Measurements from ENCODE around the gene ERCC3.
"Not testable (repeated sequence)": the region's sequence is repeated elsewhere in the genome, so short reads cannot be mapped to it uniquely, and the experiment has no call there.

The ERCC3 gene

GRCh38 chr2:127229555-127229954 is 64.4 kb downstream of the ERCC3 start:
- no peaks in the 10 kb centered on the region for H3K36me3 ChIP-seq (ENCODE audit: low read depth)
- ATAC-seq (ENCODE audit: low read depth) (no peak), DNase-seq (ENCODE audit: low spot score) (no peak)
- H3K4me1 ChIP-seq (ENCODE audit: insufficient read depth, poor library complexity, severe bottlenecking) = peaks cover 3% of the 10 kb centered on the region
- TF ChIP-seq CTCF (IDR thresholded peaks at IDR 0.05; ENCODE audit: poor library complexity, severe bottlenecking) = no peak
- no peaks in the 10 kb centered on the region for H3K27me3 ChIP-seq (ENCODE audit: insufficient read depth, poor library complexity, severe bottlenecking)
- no peak overlapping the region for H3K4me3 ChIP-seq (ENCODE audit: severe bottlenecking)
- no peaks in the 10 kb centered on the region for H3K9me3 ChIP-seq (ENCODE audit: severe bottlenecking)
- H3K27ac ChIP-seq (ENCODE audit: poor library complexity, severe bottlenecking) = no peak overlapping the region

DNA sequence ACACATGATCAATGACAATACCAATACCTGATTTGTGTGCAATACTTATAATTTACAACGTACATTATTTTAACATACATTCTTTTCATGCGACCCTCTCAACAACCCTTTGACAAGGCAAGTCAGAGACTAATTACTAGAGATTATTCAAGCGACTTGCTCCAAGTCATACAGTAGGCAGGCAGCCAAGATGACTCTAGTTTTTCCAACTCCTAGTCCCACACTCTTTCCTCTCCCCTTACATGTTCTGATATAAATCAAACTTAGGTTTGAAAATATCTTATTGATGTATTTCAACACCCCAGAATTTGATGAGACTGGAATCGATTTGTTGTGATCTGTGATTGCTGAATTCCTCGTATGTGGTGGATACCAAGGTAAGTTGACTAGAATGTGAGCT is 65.8 kb downstream of the ERCC3 start:
- Histone ChIP-seq H3K27ac (ENCODE audit: poor library complexity, severe bottlenecking) (no peak overlapping the region), H3K9me3 (ENCODE audit: severe bottlenecking) (no peaks in the 10 kb centered on the region), H3K4me3 (ENCODE audit: severe bottlenecking) (no peak overlapping the region), H3K27me3 (ENCODE audit: insufficient read depth, poor library complexity, severe bottlenecking) (no peaks in the 10 kb centered on the region), H3K4me1 (ENCODE audit: insufficient read depth, poor library complexity, severe bottlenecking) (peaks cover 3% of the 10 kb centered on the region), H3K36me3 (ENCODE audit: low read depth) (no peaks in the 10 kb centered on the region)
- TF ChIP-seq CTCF (IDR thresholded peaks at IDR 0.05; ENCODE audit: poor library complexity, severe bottlenecking) = no peak
- ATAC-seq (ENCODE audit: low read depth) (no peak), DNase-seq (ENCODE audit: low spot score) (no peak)

DNA sequence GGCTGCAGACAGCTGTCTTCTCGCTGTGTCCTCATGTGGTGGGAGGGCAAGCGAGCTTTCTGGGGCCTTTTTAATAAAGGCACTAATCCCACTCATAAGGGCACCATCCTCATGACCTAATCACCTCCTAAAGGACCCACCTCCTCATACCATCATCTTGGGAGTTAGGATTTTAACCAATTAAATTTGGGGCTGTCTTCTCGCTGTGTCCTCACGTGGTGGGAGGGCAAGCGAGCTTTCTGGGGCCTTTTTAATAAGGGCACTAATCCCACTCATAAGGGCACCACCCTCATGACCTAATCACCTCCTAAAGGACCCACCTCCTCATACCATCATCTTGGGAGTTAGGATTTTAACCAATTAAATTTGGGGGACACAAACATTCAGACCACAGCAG is 66.7 kb downstream of the ERCC3 start:
- H3K27me3 ChIP-seq (ENCODE audit: insufficient read depth, poor library complexity, severe bottlenecking); DNase-seq (ENCODE audit: low spot score); H3K9me3 ChIP-seq (ENCODE audit: severe bottlenecking); H3K36me3 ChIP-seq (ENCODE audit: low read depth); ATAC-seq (ENCODE audit: low read depth); H3K4me3 ChIP-seq (ENCODE audit: severe bottlenecking); H3K4me1 ChIP-seq (ENCODE audit: insufficient read depth, poor library complexity, severe bottlenecking): not testable (repeated sequence)
- H3K27ac ChIP-seq (ENCODE audit: poor library complexity, severe bottlenecking) = peak overlapping the region; percentile 7

- peak; percentile 89 for ATAC-seq (ENCODE audit: low read depth)
- TF ChIP-seq CTCF (IDR thresholded peaks at IDR 0.05; ENCODE audit: poor library complexity, severe bottlenecking) = no peak
- Histone ChIP-seq H3K4me1 (ENCODE audit: insufficient read depth, poor library complexity, severe bottlenecking) (peaks cover 3% of the 10 kb centered on the region), H3K4me3 (ENCODE audit: severe bottlenecking) (no peak overlapping the region), H3K27me3 (ENCODE audit: insufficient read depth, poor library complexity, severe bottlenecking) (no peaks in the 10 kb centered on the region), H3K9me3 (ENCODE audit: severe bottlenecking) (no peaks in the 10 kb centered on the region), H3K36me3 (ENCODE audit: low read depth) (no peaks in the 10 kb centered on the region), H3K27ac (ENCODE audit: poor library complexity, severe bottlenecking) (peak overlapping the region; percentile 7)
- DNase-seq (ENCODE audit: low spot score) = peak; percentile 74
Measured at GRCh38 chr2:127226520-127227263, 67.3 kb downstream of the ERCC3 start.

GRCh38 chr2:127226132-127226519 is 67.8 kb downstream of the ERCC3 start:
- Histone ChIP-seq H3K36me3 (ENCODE audit: low read depth) (no peaks in the 10 kb centered on the region), H3K4me1 (ENCODE audit: insufficient read depth, poor library complexity, severe bottlenecking) (peaks cover 3% of the 10 kb centered on the region), H3K9me3 (ENCODE audit: severe bottlenecking) (no peaks in the 10 kb centered on the region), H3K27me3 (ENCODE audit: insufficient read depth, poor library complexity, severe bottlenecking) (no peaks in the 10 kb centered on the region), H3K4me3 (ENCODE audit: severe bottlenecking) (no peak overlapping the region), H3K27ac (ENCODE audit: poor library complexity, severe bottlenecking) (no peak overlapping the region)
- TF ChIP-seq CTCF (IDR thresholded peaks at IDR 0.05; ENCODE audit: poor library complexity, severe bottlenecking) = no peak
- ATAC-seq (ENCODE audit: low read depth) (no peak), DNase-seq (ENCODE audit: low spot score) (no peak)

All from RWPE2 (cell line).